Uterus (tissue), 4 donors: ENCODE results near the gene NEMF. TPM values are rescaled to one million over a fixed set of nuclear protein-coding genes. Genes with fewer than 3 reads are reported as not detected.
A peak's percentile ranks its signal among the peaks of the same experiment; 100 is the strongest.

Source experiments
- DNase-seq, 2 donors: peaks; one replicate each; pipeline ENCODE4 v3.0.0-alpha.2; 2019 to 2020
- H3K27ac ChIP-seq, 2 donors: fragments of 200-600 bp; sonication (generic); 1 replicate in 1 of 2; 2 replicates in 1 of 2; pipeline ENCODE4 v1.5.1; 2016 to 2018
- H3K27me3 ChIP-seq, 2 donors: fragments of 200-600 bp; sonication (generic); one replicate each; pipeline ENCODE4 v1.5.1; 2018 to 2019; ENCODE audit warnings: control low read depth in 1 of 2
- H3K36me3 ChIP-seq, 2 donors: fragments of 200-600 bp; sonication (generic); one replicate each; pipeline ENCODE4 v1.5.1; 2019; ENCODE audit warnings: control low read depth in 1 of 2
- H3K4me1 ChIP-seq, 2 donors: fragments of 200-600 bp; sonication (generic); one replicate each; pipeline ENCODE4 v1.5.1; 2018 to 2019; ENCODE audit warnings: control low read depth in 1 of 2
- H3K4me3 ChIP-seq, 2 donors: fragments of 200-600 bp; sonication (generic); 1 replicate in 1 of 2; 2 replicates in 1 of 2; pipeline ENCODE4 v1.5.1; 2018 to 2019; ENCODE audit warnings: mild to moderate bottlenecking in 1 of 2
- H3K9me3 ChIP-seq, 2 donors: fragments of 200-600 bp; sonication (generic); one replicate each; pipeline ENCODE4 v1.5.1; 2019; ENCODE audit warnings: control low read depth in 1 of 2
- CTCF ChIP-seq, 4 experiments: fragments of 200-600 bp in 2 of 4; fragments of 450-650 bp in 2 of 4; sonication (generic) in 2 of 4; IDR thresholded peaks; one replicate each; pipeline ENCODE4 v1.5.1; 2016 to 2019; ENCODE audit warnings: antibody characterized with exemption in 4 of 4, mild to moderate bottlenecking in 2 of 4, moderate library complexity in 1 of 4
- POLR2A ChIP-seq, 2 donors: fragments of 450-650 bp; IDR thresholded peaks; one replicate each; pipeline ENCODE4 v1.6.1; 2016; ENCODE audit warnings: antibody characterized with exemption in 2 of 2, mild to moderate bottlenecking in 1 of 2, moderate library complexity in 1 of 2
- intact Hi-C: fragments of 100-400 bp; cut with DNase I; formaldehyde crosslinking; loops from one replicate; pipeline ENCODE4 v1.15.1; 2023; ENCODE audit warnings: low total_unique reads
- total RNA-seq, 4 donors: library from RNA; depleted of rRNA in 3 of 4; stranded (reverse); fragments of >200 nt in 3 of 4; gene quantifications; one replicate each; pipeline versions ENCODE4 v1.1.0 to v1.2.4, GENCODE V29; 2014 to 2023
- donor health status: DM: yes; HTN: yes; CAD: no.

Gene NEMF
- total RNA-seq, 4 donors from 2014 or later = 54.3 to 108 (median 74.2) TPM

- TF ChIP-seq CTCF (IDR thresholded peaks at IDR 0.05) = peak; percentile 84 to 85 (median 84)
- TF ChIP-seq POLR2A (IDR thresholded peaks at IDR 0.05) = no peak
- Histone ChIP-seq H3K4me1 (no peaks in the 10 kb centered on the region), H3K27ac (peak overlapping the region in 1 of 2 donors; percentile 90), H3K9me3 (no peaks in the 10 kb centered on the region), H3K4me3 (peak overlapping the region; percentile 75), H3K27me3 (no peaks in the 10 kb centered on the region), H3K36me3 (no peaks in the 10 kb centered on the region)
- intact Hi-C loops = no loop called here
- peak; percentile 63 to 74 for DNase-seq
Observed at GRCh38 chr14:49853572-49854375, 1.2 kb upstream of the NEMF start.

GRCh38 chr14:49853158-49853477, 530 bp upstream of the NEMF start:
- no peaks in the 10 kb centered on the region for H3K9me3 ChIP-seq
- TF ChIP-seq CTCF (IDR thresholded peaks at IDR 0.05) = no peak
- peak overlapping the region; percentile 75 for H3K4me3 ChIP-seq
- no peaks in the 10 kb centered on the region for H3K36me3 ChIP-seq
- intact Hi-C loops = no loop called here
- no peaks in the 10 kb centered on the region for H3K4me1 ChIP-seq
- H3K27me3 ChIP-seq = no peaks in the 10 kb centered on the region
- DNase-seq = no peak
- H3K27ac ChIP-seq = peak overlapping the region; percentile 88 to 90

GRCh38 chr14:49851813-49852212, 775 bp downstream of the NEMF start:
- DNase-seq = no peak
- H3K4me1 ChIP-seq = no peaks in the 10 kb centered on the region
- H3K27ac ChIP-seq = peak overlapping the region; percentile 88 to 90
- H3K9me3 ChIP-seq = no peaks in the 10 kb centered on the region
- peak overlapping the region; percentile 75 for H3K4me3 ChIP-seq
- H3K27me3 ChIP-seq = no peaks in the 10 kb centered on the region
- TF ChIP-seq POLR2A (IDR thresholded peaks at IDR 0.05) (no peak), CTCF (IDR thresholded peaks at IDR 0.05) (no peak)
- no peaks in the 10 kb centered on the region for H3K36me3 ChIP-seq
- intact Hi-C loops = no loop called here

GRCh38 chr14:49849213-49849847, 3.3 kb downstream of the NEMF start:
- intact Hi-C loops = no loop called here
- Histone ChIP-seq H3K9me3 (no peaks in the 10 kb centered on the region), H3K4me1 (no peaks in the 10 kb centered on the region), H3K27ac (no peak overlapping the region), H3K4me3 (no peak overlapping the region), H3K27me3 (no peaks in the 10 kb centered on the region), H3K36me3 (no peaks in the 10 kb centered on the region)
- DNase-seq = no peak
- TF ChIP-seq POLR2A (IDR thresholded peaks at IDR 0.05) (no peak), CTCF (IDR thresholded peaks at IDR 0.05) (no peak)

- Histone ChIP-seq H3K9me3 (no peaks in the 10 kb centered on the region), H3K4me1 (no peaks in the 10 kb centered on the region), H3K27ac (no peak overlapping the region), H3K36me3 (no peaks in the 10 kb centered on the region), H3K4me3 (no peak overlapping the region), H3K27me3 (no peaks in the 10 kb centered on the region)
- TF ChIP-seq POLR2A (IDR thresholded peaks at IDR 0.05) (no peak), CTCF (IDR thresholded peaks at IDR 0.05) (no peak)
- intact Hi-C loops = no loop called here
- no peak for DNase-seq
Observed at GRCh38 chr14:49828640-49829039, 23.9 kb downstream of the NEMF start.
